H1 (cell line): ENCODE results near the gene COA5. TPM values are rescaled to one million over a fixed set of nuclear protein-coding genes. Genes with fewer than 3 reads are reported as not detected.

Experiments used
- CTCF ChIA-PET: fragments of 300-600 bp; sonication (Branson Sonifier 250); formaldehyde crosslinking; loops from one replicate; lab custom pipeline; 2021; ENCODE audit not compliant: partially characterized antibody; lab: Charles Lee
- POLR2A ChIA-PET: fragments of 300-600 bp; sonication (Branson Sonifier 250); formaldehyde crosslinking; loops from one replicate; lab custom pipeline; 2021; ENCODE audit warnings: inconsistent platforms; ENCODE audit not compliant: partially characterized antibody; lab: Charles Lee
- DNase-seq, 2 experiments: peaks; one replicate each; pipeline versions ENCODE4 v3.0.0 to v3.0.0-alpha.2; 2010 to 2022; ENCODE audit warnings: low spot score in 2 of 2, low read depth in 1 of 2, mixed read lengths in 1 of 2
- FAIRE-seq: peaks from 2 replicates; lab custom pipeline; 2011; peaks lifted over from hg19 to GRCh38; lab: Jason Lieb, UNC
- H2AFZ ChIP-seq: 2 replicates; pipeline ENCODE4 v1.8.1; 2012; ENCODE audit warnings: low read length, inconsistent platforms
- H2AK5ac ChIP-seq: 2 replicates; pipeline ENCODE4 v1.6.1; 2013; ENCODE audit warnings: low read depth, low read length
- H2BK120ac ChIP-seq: replicated peaks from 2 replicates; pipeline ENCODE3; 2013; ENCODE audit warnings: low read depth, low read length, inconsistent platforms
- H2BK12ac ChIP-seq: 2 replicates; pipeline ENCODE4 v1.6.1; 2013; ENCODE audit warnings: low read depth, low read length
- H2BK15ac ChIP-seq: 2 replicates; pipeline ENCODE4 v1.6.1; 2013; ENCODE audit warnings: low read length
- H2BK20ac ChIP-seq: 2 replicates; pipeline ENCODE4 v1.6.1; 2013; ENCODE audit warnings: low read length
- H2BK5ac ChIP-seq: 2 replicates; pipeline ENCODE4 v1.6.1; 2013; ENCODE audit warnings: low read depth, low read length
- H3K14ac ChIP-seq: 2 replicates; pipeline ENCODE4 v1.6.1; 2013; ENCODE audit warnings: inconsistent platforms; ENCODE audit not compliant: insufficient read length
- H3K18ac ChIP-seq: 2 replicates; pipeline ENCODE4 v1.6.1; 2013; ENCODE audit warnings: low read length; ENCODE audit errors: extremely low read depth
- H3K23ac ChIP-seq: 2 replicates; pipeline ENCODE4 v1.6.1; 2013; ENCODE audit warnings: inconsistent platforms; ENCODE audit not compliant: insufficient read length
- H3K23me2 ChIP-seq: 2 replicates; pipeline ENCODE4 v1.6.1; 2013; ENCODE audit warnings: low read depth, low read length
- H3K27ac ChIP-seq: 2 replicates; pipeline ENCODE4 v1.6.1; 2011; ENCODE audit warnings: low read depth, low read length, inconsistent platforms
- H3K27me3 ChIP-seq, 4 experiments: replicated peaks in 1 of 4; 1 replicate in 1 of 4; 2 replicates in 3 of 4; pipeline versions ENCODE4 v1.6.1 to v1.8.1; 2011 to 2013; ENCODE audit warnings: low read length in 3 of 4, mild to moderate bottlenecking in 3 of 4, inconsistent platforms in 2 of 4, mixed read lengths in 2 of 4, moderate library complexity in 1 of 4; ENCODE audit not compliant: control insufficient read depth in 3 of 4, insufficient read depth in 3 of 4; ENCODE audit errors: extremely low read depth in 1 of 4
- H3K36me3 ChIP-seq, 4 experiments: 2 replicates each; pipeline versions ENCODE4 v1.6.1 to v1.8.1; 2011 to 2013; ENCODE audit warnings: mild to moderate bottlenecking in 4 of 4, low read length in 3 of 4, moderate library complexity in 2 of 4, control low read depth in 1 of 4, inconsistent platforms in 1 of 4; ENCODE audit not compliant: insufficient read depth in 4 of 4, control insufficient read depth in 2 of 4
- H3K4ac ChIP-seq: replicated peaks from 2 replicates; pipeline ENCODE3; 2013; ENCODE audit warnings: low read length, low read depth, mixed read lengths, inconsistent platforms; ENCODE audit not compliant: insufficient read length
- H3K4me1 ChIP-seq, 4 experiments: replicated peaks in 1 of 4; 1 replicate in 1 of 4; 2 replicates in 3 of 4; pipeline versions ENCODE4 v1.6.1 to v1.8.1; 2011 to 2013; ENCODE audit warnings: low read length in 3 of 4, inconsistent platforms in 2 of 4, mixed read lengths in 1 of 4; ENCODE audit not compliant: insufficient read depth in 4 of 4, control insufficient read depth in 3 of 4
- H3K4me2 ChIP-seq, 2 experiments: 2 replicates each; pipeline versions ENCODE4 v1.6.1 to v1.8.1; 2011 to 2013; ENCODE audit warnings: low read depth in 2 of 2, low read length in 2 of 2, control low read depth in 1 of 2, inconsistent platforms in 1 of 2, mild to moderate bottlenecking in 1 of 2; ENCODE audit not compliant: insufficient read depth in 1 of 2
- H3K4me3 ChIP-seq, 4 experiments: fragments of 200-600, 300-600 bp in 1 of 4; sonication (generic), shearing (Covaris generic), sonication (Bioruptor Twin) in 1 of 4; 2 replicates each; pipeline versions ENCODE4 v1.5.1 to v1.8.1; 2011 to 2016; ENCODE audit warnings: low read length in 4 of 4, low read depth in 3 of 4, control low read depth in 2 of 4, inconsistent platforms in 2 of 4, mild to moderate bottlenecking in 2 of 4, mixed read lengths in 1 of 4, moderate library complexity in 1 of 4; ENCODE audit not compliant: insufficient read depth in 2 of 4; ENCODE audit errors: extremely low read depth in 1 of 4
- H3K56ac ChIP-seq: replicated peaks from 2 replicates; pipeline ENCODE3; 2013; ENCODE audit warnings: low read depth, mild to moderate bottlenecking, mixed read lengths, low read length, inconsistent platforms; ENCODE audit not compliant: insufficient read length
- H3K79me1 ChIP-seq: 2 replicates; pipeline ENCODE4 v1.6.1; 2013; ENCODE audit warnings: low read depth, low read length, control low read depth
- H3K79me2 ChIP-seq, 2 experiments: 2 replicates each; pipeline versions ENCODE4 v1.6.1 to v1.8.1; 2012 to 2013; ENCODE audit warnings: low read length in 2 of 2, mild to moderate bottlenecking in 2 of 2, inconsistent platforms in 1 of 2; ENCODE audit not compliant: insufficient read depth in 2 of 2, control insufficient read depth in 1 of 2
- H3K9ac ChIP-seq, 4 experiments: replicated peaks in 1 of 4; 1 replicate in 1 of 4; 2 replicates in 3 of 4; pipeline versions ENCODE4 v1.6.1 to v1.8.1; 2011 to 2013; ENCODE audit warnings: low read depth in 3 of 4, low read length in 3 of 4, control low read depth in 2 of 4, mild to moderate bottlenecking in 2 of 4, moderate library complexity in 2 of 4, inconsistent platforms in 1 of 4; ENCODE audit errors: extremely low read depth in 1 of 4
- H3K9me3 ChIP-seq, 2 experiments: 2 replicates each; pipeline versions ENCODE4 v1.6.1 to v1.8.1; 2012 to 2013; ENCODE audit warnings: mild to moderate bottlenecking in 2 of 2, moderate library complexity in 2 of 2, control low read depth in 1 of 2, inconsistent platforms in 1 of 2, low read depth in 1 of 2, low read length in 1 of 2, mixed read lengths in 1 of 2; ENCODE audit not compliant: insufficient read depth in 2 of 2
- H4K20me1 ChIP-seq, 2 experiments: replicated peaks in 1 of 2; 2 replicates each; pipeline versions ENCODE3 to v1.8.1; 2011 to 2013; ENCODE audit warnings: inconsistent platforms in 2 of 2, low read length in 2 of 2, mild to moderate bottlenecking in 1 of 2; ENCODE audit not compliant: insufficient read depth in 2 of 2, control insufficient read depth in 1 of 2
- H4K5ac ChIP-seq: 2 replicates; pipeline ENCODE4 v1.6.1; 2013; ENCODE audit warnings: low read length, low read depth, mixed read lengths, inconsistent platforms; ENCODE audit not compliant: insufficient read length
- H4K8ac ChIP-seq: 2 replicates; pipeline ENCODE4 v1.8.0; 2013; ENCODE audit warnings: mild to moderate bottlenecking, moderate library complexity, low read length, inconsistent platforms; ENCODE audit not compliant: insufficient read depth; ENCODE audit errors: extremely low read depth
- H4K91ac ChIP-seq: replicated peaks from 2 replicates; pipeline ENCODE3; 2013; ENCODE audit warnings: low read length, mixed read lengths, inconsistent platforms; ENCODE audit not compliant: insufficient read length
- BACH1 ChIP-seq: IDR thresholded peaks from 2 replicates; pipeline ENCODE4 v1.6.1; 2012; ENCODE audit warnings: low read length, improper control_type of control experiment
- CHD1 ChIP-seq: IDR thresholded peaks from 2 replicates; pipeline ENCODE4 v1.6.1; 2012; ENCODE audit warnings: low read depth, low read length, improper control_type of control experiment
- HDAC2 ChIP-seq, 2 experiments: fragments of 300-600 bp in 1 of 2; sonication (generic) in 1 of 2; IDR thresholded peaks; 2 replicates each; pipeline ENCODE4 v1.6.1; 2011 to 2012; ENCODE audit warnings: low read depth in 2 of 2, low read length in 2 of 2, mild to moderate bottlenecking in 2 of 2, moderate library complexity in 2 of 2, borderline replicate concordance in 1 of 2, inconsistent platforms in 1 of 2
- KDM1A ChIP-seq: fragments of 200-600, 300-600 bp; sonication (generic); IDR thresholded peaks from 2 replicates; pipeline ENCODE4 v1.7.1; 2016; ENCODE audit warnings: mild to moderate bottlenecking, low read length, borderline replicate concordance
- KDM4A ChIP-seq: IDR thresholded peaks from one replicate; pipeline ENCODE4 v1.7.1; 2012; ENCODE audit warnings: low read depth, mild to moderate bottlenecking, moderate library complexity, low read length, inconsistent platforms; ENCODE audit not compliant: severe bottlenecking
- PHF8 ChIP-seq: fragments of 200-600 bp; sonication (generic); conservative IDR thresholded peaks from 2 replicates; pipeline ENCODE4 v1.7.1; 2012; ENCODE audit warnings: low read depth, mild to moderate bottlenecking, inconsistent platforms, low read length, moderate library complexity
- SP4 ChIP-seq: IDR thresholded peaks from 2 replicates; pipeline ENCODE4 v1.6.1; 2012; ENCODE audit warnings: low read length, inconsistent platforms
- SUZ12 ChIP-seq: fragments of 200-600 bp; sonication (generic); IDR thresholded peaks from 2 replicates; pipeline ENCODE4 v1.6.1; 2012; ENCODE audit warnings: mild to moderate bottlenecking, inconsistent platforms, low read length, moderate library complexity, mixed read lengths
- YY1 ChIP-seq: IDR thresholded peaks from 2 replicates; pipeline ENCODE4 v1.6.1; 2011; ENCODE audit warnings: low read depth, mild to moderate bottlenecking, low read length
- WGBS, 2 experiments: shearing (Covaris generic) in 1 of 2; methylation state at CpG; one replicate each; pipeline versions ENCODE4 v1.1.6 to v1.1.7; 2013 to 2015; ENCODE audit warnings: low lambda C conversion rate in 2 of 2, mixed read lengths in 2 of 2, inconsistent platforms in 1 of 2, low coverage in 1 of 2, missing lambda C conversion rate in 1 of 2; ENCODE audit not compliant: insufficient replicate concordance in 2 of 2, insufficient coverage in 1 of 2, insufficient read length in 1 of 2; ENCODE audit errors: extremely low coverage in 1 of 2, missing lambda C conversion rate in 1 of 2; 5-methylcytosine and 5-hydroxymethylcytosine counted together
- polyA plus RNA-seq, 7 experiments: library from polyadenylated mRNA; depleted of rRNA in 3 of 7; stranded (reverse) in 5 of 7; unstranded in 2 of 7; fragments of >200 nt in 5 of 7; fragments of 200-250 nt in 2 of 7; gene quantifications; 1 replicate in 5 of 7; 2 replicates in 1 of 7; 4 replicates in 1 of 7; pipeline versions ENCODE4 v1.2.1 to v1.2.3, GENCODE V29; 2011 to 2013; ENCODE audit warnings: missing spikeins in 2 of 7, mixed read lengths in 2 of 7
- total RNA-seq: library from RNA; stranded (reverse); fragmentation: NEBNext Ultra II Directional; extraction: Animal tissue kit (Norgen Biotek cat#: 25700); gene quantifications from 2 replicates; pipeline ENCODE4 v1.2.1, GENCODE V29; 2021
- TF ChIP-seq, protein P1 (sequence below): IDR thresholded peaks from 2 replicates; pipeline ENCODE4 v1.6.1; 2012; ENCODE audit warnings: low read length, inconsistent platforms
- TF ChIP-seq, protein P2 (sequence below): IDR thresholded peaks from 2 replicates; pipeline ENCODE4 v1.6.1; 2012; ENCODE audit warnings: inconsistent platforms

The COA5 gene
- total and polyA plus RNA-seq, 2 of the 8 experiments (the other 6 are each of a cell fraction or from before 2014, with no cell fraction given) = 20.3 to 24.7 TPM

DNA sequence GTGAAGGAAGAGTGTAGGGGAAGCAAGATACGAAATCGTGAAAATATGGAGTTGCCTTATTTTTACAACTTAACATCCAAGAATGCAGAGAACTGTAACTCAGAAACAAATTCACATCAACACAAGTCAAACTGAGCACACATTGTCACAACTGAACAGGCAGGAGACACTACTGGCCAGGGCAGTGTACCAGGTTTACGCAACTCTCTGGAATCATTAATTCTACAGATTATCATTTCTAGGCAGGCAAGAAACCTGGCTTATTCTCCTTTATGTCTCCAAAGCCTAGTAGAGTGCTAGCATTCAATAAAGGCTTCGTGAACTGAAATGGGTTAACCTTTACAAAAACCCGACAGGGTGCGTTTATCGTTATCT is 584 bp downstream of the COA5 start:
- H3K79me1 ChIP-seq = peaks cover 7% of the 10 kb centered on the region; the same call in 1 of the 2 replicates
- no peak overlapping the region for H2BK20ac ChIP-seq
- H3K4me2 ChIP-seq = peak overlapping the region; percentile 87 to 98
- peak overlapping the region; percentile 94; the same call in 1 of the 2 replicates for H4K8ac ChIP-seq
- peaks cover 0 to 10% (median 4%) of the 10 kb centered on the region in 4 experiments; a peak in 2 of 7 replicates for H3K4me1 ChIP-seq
- ChIA-PET CTCF (interaction anchor here (2.2 kb wide), 1 partner anchor 38 kb away, joined by 10 read pairs; no protein-coding TSS in a partner anchor), POLR2A (no interaction called here)
- H4K20me1 ChIP-seq = peaks cover 0 to 7% of the 10 kb centered on the region in 2 experiments
- peak overlapping the region; percentile 82 to 91 (median 86) for H3K9ac ChIP-seq
- no peaks in the 10 kb centered on the region for H3K27me3 ChIP-seq
- peaks cover 2 to 35% (median 5%) of the 10 kb centered on the region in 4 experiments for H3K36me3 ChIP-seq
- H3K23ac ChIP-seq = no peak overlapping the region
- H2BK12ac ChIP-seq = no peak overlapping the region
- no peak overlapping the region for H3K18ac ChIP-seq
- H2BK5ac ChIP-seq = no peak overlapping the region
- H3K14ac ChIP-seq = no peak overlapping the region
- H3K4me3 ChIP-seq = peak overlapping the region; percentile 69 to 87 (median 80)
- no peak overlapping the region for H2AK5ac ChIP-seq
- no peak overlapping the region for H2BK15ac ChIP-seq
- peaks cover 17 to 47% of the 10 kb centered on the region in 2 experiments for H3K79me2 ChIP-seq
- peak overlapping the region; percentile 13 for H3K4ac ChIP-seq
- peak overlapping the region; percentile 90 for H3K27ac ChIP-seq
- no peaks in the 10 kb centered on the region for H3K9me3 ChIP-seq
- no peak overlapping the region for H4K91ac ChIP-seq
- no peak overlapping the region for H4K5ac ChIP-seq
- WGBS, 2 experiments = 24% methylated on average over 7 of the region's 7 CpGs; no CpG with 5 or more reads in 1 of the 2 experiments
- H2BK120ac ChIP-seq = no peak overlapping the region
- peak overlapping the region; percentile 17 for H3K56ac ChIP-seq
- H2AFZ ChIP-seq = peak overlapping the region; percentile 86
- FAIRE-seq (no peak), DNase-seq (no peak)
- peaks cover 8% of the 10 kb centered on the region for H3K23me2 ChIP-seq
- TF ChIP-seq CHD1 (no peak), PHF8 (no peak), SP4 (no peak), YY1 (no peak), SUZ12 (no peak), KDM1A (no peak), BACH1 (no peak), HDAC2 (IDR thresholded peaks at IDR 0.05; ENCODE audit: borderline replicate concordance in 1 of 2, low read depth in 2 of 2, low read length in 2 of 2) (no peak), KDM4A (no peak)
- TF ChIP-seq, protein P1, sequence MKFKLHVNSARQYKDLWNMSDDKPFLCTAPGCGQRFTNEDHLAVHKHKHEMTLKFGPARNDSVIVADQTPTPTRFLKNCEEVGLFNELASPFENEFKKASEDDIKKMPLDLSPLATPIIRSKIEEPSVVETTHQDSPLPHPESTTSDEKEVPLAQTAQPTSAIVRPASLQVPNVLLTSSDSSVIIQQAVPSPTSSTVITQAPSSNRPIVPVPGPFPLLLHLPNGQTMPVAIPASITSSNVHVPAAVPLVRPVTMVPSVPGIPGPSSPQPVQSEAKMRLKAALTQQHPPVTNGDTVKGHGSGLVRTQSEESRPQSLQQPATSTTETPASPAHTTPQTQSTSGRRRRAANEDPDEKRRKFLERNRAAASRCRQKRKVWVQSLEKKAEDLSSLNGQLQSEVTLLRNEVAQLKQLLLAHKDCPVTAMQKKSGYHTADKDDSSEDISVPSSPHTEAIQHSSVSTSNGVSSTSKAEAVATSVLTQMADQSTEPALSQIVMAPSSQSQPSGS = no peak
- TF ChIP-seq, protein P2, sequence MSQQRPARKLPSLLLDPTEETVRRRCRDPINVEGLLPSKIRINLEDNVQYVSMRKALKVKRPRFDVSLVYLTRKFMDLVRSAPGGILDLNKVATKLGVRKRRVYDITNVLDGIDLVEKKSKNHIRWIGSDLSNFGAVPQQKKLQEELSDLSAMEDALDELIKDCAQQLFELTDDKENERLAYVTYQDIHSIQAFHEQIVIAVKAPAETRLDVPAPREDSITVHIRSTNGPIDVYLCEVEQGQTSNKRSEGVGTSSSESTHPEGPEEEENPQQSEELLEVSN = no peak
